MM.1S (cell line): Measurements from ENCODE around the gene OR51I2.

Experiments
- DNase-seq: peaks from one replicate; pipeline ENCODE4 v3.0.0-alpha.2; 2015
- H2AFZ ChIP-seq: fragments of 300-600 bp; sonication (generic); 2 replicates; pipeline ENCODE4 v1.6.0; 2016; ENCODE audit warnings: antibody characterized with exemption, low read length
- H3F3A ChIP-seq: fragments of 300-600 bp; sonication (generic); 2 replicates; pipeline ENCODE4 v1.6.1; 2016; ENCODE audit warnings: mild to moderate bottlenecking, antibody characterized with exemption, low read length, moderate library complexity, mixed read lengths; ENCODE audit not compliant: insufficient read depth
- H3K27ac ChIP-seq: fragments of 300-600 bp; sonication (generic); 2 replicates; pipeline ENCODE4 v1.5.1; 2016; ENCODE audit warnings: mild to moderate bottlenecking, low read length
- H3K27me3 ChIP-seq: fragments of 300-600 bp; sonication (generic); replicated peaks from 2 replicates; pipeline ENCODE4 v1.6.0; 2016; ENCODE audit warnings: low read length; ENCODE audit not compliant: insufficient read depth
- H3K36me3 ChIP-seq: fragments of 300-600 bp; sonication (generic); replicated peaks from 2 replicates; pipeline ENCODE4 v1.6.1; 2016; ENCODE audit warnings: mild to moderate bottlenecking, low read length, mixed read lengths; ENCODE audit not compliant: insufficient read depth
- H3K4me1 ChIP-seq: fragments of 300-600 bp; sonication (generic); 2 replicates; pipeline ENCODE4 v1.6.1; 2016; ENCODE audit warnings: low read length, mixed read lengths
- H3K4me2 ChIP-seq: fragments of 300-600 bp; sonication (generic); 2 replicates; pipeline ENCODE4 v1.6.0; 2016; ENCODE audit warnings: low read depth, low read length
- H3K4me3 ChIP-seq: fragments of 300-600 bp; sonication (generic); 2 replicates; pipeline ENCODE4 v1.5.1; 2016; ENCODE audit warnings: low read length, mixed read lengths
- H3K79me2 ChIP-seq: fragments of 300-600 bp; sonication (generic); 2 replicates; pipeline ENCODE4 v1.6.1; 2016; ENCODE audit warnings: mixed run types, low read length, mixed read lengths
- H3K9ac ChIP-seq: fragments of 300-600 bp; sonication (generic); 2 replicates; pipeline ENCODE4 v1.6.1; 2016; ENCODE audit warnings: low read length, mixed read lengths
- H3K9me2 ChIP-seq: fragments of 300-600 bp; sonication (generic); replicated peaks from 2 replicates; pipeline ENCODE4 v1.6.1; 2016; ENCODE audit warnings: mild to moderate bottlenecking, low read length, mixed read lengths; ENCODE audit not compliant: insufficient read depth
- H3K9me3 ChIP-seq: fragments of 300-600 bp; sonication (generic); replicated peaks from 2 replicates; pipeline ENCODE4 v1.6.1; 2016; ENCODE audit warnings: mild to moderate bottlenecking, low read length, mixed read lengths; ENCODE audit not compliant: insufficient read depth
- H4K20me1 ChIP-seq: fragments of 300-600 bp; sonication (generic); 2 replicates; pipeline ENCODE4 v1.6.1; 2016; ENCODE audit warnings: mild to moderate bottlenecking, low read length, moderate library complexity, mixed read lengths; ENCODE audit not compliant: insufficient read depth
- CTCF ChIP-seq: fragments of 300-600 bp; sonication (generic); IDR thresholded peaks from 2 replicates; pipeline ENCODE4 v1.5.1; 2016; ENCODE audit warnings: antibody characterized with exemption, low read length, mixed read lengths
- EZH2 ChIP-seq: fragments of 300-600 bp; sonication (generic); optimal IDR thresholded peaks from 2 replicates; pipeline ENCODE3; 2017; ENCODE audit warnings: low read depth, mild to moderate bottlenecking, antibody characterized with exemption, low read length, mixed read lengths
- EZH2phosphoT487 ChIP-seq: fragments of 300-600 bp; sonication (generic); IDR thresholded peaks from 2 replicates; pipeline ENCODE4 v1.6.1; 2018; ENCODE audit warnings: antibody characterized with exemption, low read length

OR51I2 gene

GRCh38 chr11:5488798-5489399 lies 39.8 kb downstream of the OR51I2 start:
- Histone ChIP-seq H3K27me3 (no peaks in the 10 kb centered on the region), H3K4me1 (no peaks in the 10 kb centered on the region), H3K9me2 (no peaks in the 10 kb centered on the region), H3K27ac (no peak overlapping the region), H3K4me3 (no peak overlapping the region), H3F3A (no peaks in the 10 kb centered on the region), H4K20me1 (no peaks in the 10 kb centered on the region), H3K9me3 (no peaks in the 10 kb centered on the region), H3K4me2 (no peak overlapping the region), H2AFZ (no peak overlapping the region), H3K79me2 (no peaks in the 10 kb centered on the region), H3K36me3 (no peaks in the 10 kb centered on the region), H3K9ac (no peak overlapping the region)
- no peak for DNase-seq
- TF ChIP-seq EZH2phosphoT487 (no peak), EZH2 (no peak), CTCF (no peak)

- no peak for DNase-seq
- H3F3A ChIP-seq = no peaks in the 10 kb centered on the region
- H3K9me3 ChIP-seq = no peaks in the 10 kb centered on the region
- H3K4me2 ChIP-seq = no peak overlapping the region
- no peak overlapping the region for H3K4me3 ChIP-seq
- no peak for TF ChIP-seq EZH2phosphoT487
- TF ChIP-seq CTCF = no peak
- no peak for TF ChIP-seq EZH2
- no peaks in the 10 kb centered on the region for H3K4me1 ChIP-seq
- no peaks in the 10 kb centered on the region for H3K27me3 ChIP-seq
- no peak overlapping the region for H3K9ac ChIP-seq
- no peaks in the 10 kb centered on the region for H3K36me3 ChIP-seq
- no peaks in the 10 kb centered on the region for H4K20me1 ChIP-seq
- H3K79me2 ChIP-seq = no peaks in the 10 kb centered on the region
- no peak overlapping the region for H3K27ac ChIP-seq
- no peaks in the 10 kb centered on the region for H3K9me2 ChIP-seq
- no peak overlapping the region for H2AFZ ChIP-seq
Observed at GRCh38 chr11:5489576-5490357, 40.6 kb downstream of the OR51I2 start.

GRCh38 chr11:5499671-5500070 lies 50.5 kb downstream of the OR51I2 start:
- Histone ChIP-seq H3K9ac (no peak overlapping the region), H3K9me2 (no peaks in the 10 kb centered on the region), H3K79me2 (no peaks in the 10 kb centered on the region), H2AFZ (no peak overlapping the region), H3K4me1 (no peaks in the 10 kb centered on the region), H3K27ac (no peak overlapping the region), H4K20me1 (no peaks in the 10 kb centered on the region), H3K27me3 (no peaks in the 10 kb centered on the region), H3K9me3 (no peaks in the 10 kb centered on the region), H3K4me3 (no peak overlapping the region), H3K4me2 (no peak overlapping the region), H3K36me3 (no peaks in the 10 kb centered on the region), H3F3A (no peaks in the 10 kb centered on the region)
- no peak for DNase-seq
- TF ChIP-seq EZH2 = no peak
- TF ChIP-seq CTCF = no peak
- no peak for TF ChIP-seq EZH2phosphoT487
